Fibroblast of pulmonary artery (primary cell): ENCODE data around the gene CAMSAP3.

Source experiments
- DNase-seq: peaks from one replicate; pipeline ENCODE4 v3.0.0-alpha.2; 2010; ENCODE audit warnings: low read depth
- H3K4me3 ChIP-seq: replicated peaks from 2 replicates; pipeline ENCODE4 v1.5.1; 2011; ENCODE audit warnings: low read depth, mild to moderate bottlenecking, control low read depth, low read length, moderate library complexity
- CTCF ChIP-seq: IDR thresholded peaks from 2 replicates; pipeline ENCODE4 v1.5.1; 2011; ENCODE audit warnings: mild to moderate bottlenecking, control low read depth, low read length, inconsistent platforms; ENCODE audit errors: missing control alignments

Gene CAMSAP3

GRCh38 chr19:7611541-7612279, 16.0 kb downstream of the CAMSAP3 start:
- H3K4me3 ChIP-seq: no peak overlapping the region
- no peak for DNase-seq
- no peak for TF ChIP-seq CTCF

- no peak for DNase-seq
- no peak overlapping the region for H3K4me3 ChIP-seq
- no peak for TF ChIP-seq CTCF
These were observed 16.9 kb downstream of the CAMSAP3 start for GRCh38 chr19:7612282-7613274.

- H3K4me3 ChIP-seq: no peak overlapping the region
- no peak for DNase-seq
- no peak for TF ChIP-seq CTCF
These were observed 19.4 kb downstream of the CAMSAP3 start for GRCh38 chr19:7614859-7615741.

GRCh38 chr19:7617172-7617571, 21.5 kb downstream of the CAMSAP3 start:
- no peak for DNase-seq
- TF ChIP-seq CTCF: no peak
- no peak overlapping the region for H3K4me3 ChIP-seq

- H3K4me3 ChIP-seq: no peak overlapping the region
- no peak for DNase-seq
- TF ChIP-seq CTCF: no peak
These were observed 22.1 kb downstream of the CAMSAP3 start for GRCh38 chr19:7617735-7618134.

- no peak overlapping the region for H3K4me3 ChIP-seq
- no peak for DNase-seq
- no peak for TF ChIP-seq CTCF
These were observed 22.7 kb downstream of the CAMSAP3 start for GRCh38 chr19:7618348-7618747.
